ENCODE results near the gene KEL.

Gene KEL

DNA sequence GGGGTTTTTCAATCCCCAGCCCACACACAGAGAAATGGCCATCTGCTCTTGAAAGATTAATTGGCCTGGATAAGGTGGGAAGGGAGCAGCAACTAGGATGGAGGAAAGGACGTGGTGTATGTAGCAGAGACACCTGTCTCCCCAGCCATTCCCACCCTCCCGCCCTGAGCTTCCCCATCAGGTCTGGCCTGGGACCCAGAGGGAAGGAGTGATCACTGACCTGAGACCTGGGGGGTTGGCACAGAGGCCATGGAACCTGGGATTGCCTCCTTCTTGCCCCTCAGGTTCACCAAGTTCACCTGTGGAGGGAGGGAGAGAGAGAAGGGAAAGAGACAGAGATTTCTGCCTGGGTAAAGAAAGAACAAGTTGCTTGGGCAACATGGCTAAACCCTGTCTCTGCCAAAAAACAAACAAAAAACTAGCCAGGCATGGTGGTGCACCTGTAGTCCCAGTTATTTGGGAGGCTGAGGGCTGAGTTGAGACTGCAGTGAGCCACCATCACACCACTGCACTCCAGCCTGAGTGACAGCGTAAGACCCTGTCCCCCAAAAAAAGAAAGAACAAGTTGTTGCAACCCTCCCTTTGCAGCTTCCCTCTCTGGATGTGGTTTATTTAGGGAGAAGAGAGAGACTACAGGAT, 65.3 kb downstream of the KEL start:
- no peak for DNase-seq

DNA sequence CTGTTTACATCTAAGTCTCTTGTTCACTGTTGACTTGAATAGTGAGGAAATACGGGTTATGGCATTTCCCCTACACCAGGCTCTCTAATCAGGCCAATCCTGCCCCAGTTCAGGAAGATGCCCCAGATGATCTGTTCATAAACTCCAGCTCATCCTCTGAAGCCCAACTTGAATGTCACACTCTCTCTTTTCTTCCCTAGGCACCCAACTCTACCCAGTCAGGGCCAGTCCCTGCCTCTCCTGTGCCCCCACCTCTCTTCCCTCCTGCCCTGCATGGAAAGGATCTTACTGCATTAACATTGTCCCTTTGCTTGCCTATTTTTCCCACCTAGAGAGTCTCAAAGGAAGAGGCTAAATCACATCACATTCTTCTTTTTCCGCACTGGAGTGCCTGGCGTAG, 66.0 kb downstream of the KEL start:
- no peak for DNase-seq

DNA sequence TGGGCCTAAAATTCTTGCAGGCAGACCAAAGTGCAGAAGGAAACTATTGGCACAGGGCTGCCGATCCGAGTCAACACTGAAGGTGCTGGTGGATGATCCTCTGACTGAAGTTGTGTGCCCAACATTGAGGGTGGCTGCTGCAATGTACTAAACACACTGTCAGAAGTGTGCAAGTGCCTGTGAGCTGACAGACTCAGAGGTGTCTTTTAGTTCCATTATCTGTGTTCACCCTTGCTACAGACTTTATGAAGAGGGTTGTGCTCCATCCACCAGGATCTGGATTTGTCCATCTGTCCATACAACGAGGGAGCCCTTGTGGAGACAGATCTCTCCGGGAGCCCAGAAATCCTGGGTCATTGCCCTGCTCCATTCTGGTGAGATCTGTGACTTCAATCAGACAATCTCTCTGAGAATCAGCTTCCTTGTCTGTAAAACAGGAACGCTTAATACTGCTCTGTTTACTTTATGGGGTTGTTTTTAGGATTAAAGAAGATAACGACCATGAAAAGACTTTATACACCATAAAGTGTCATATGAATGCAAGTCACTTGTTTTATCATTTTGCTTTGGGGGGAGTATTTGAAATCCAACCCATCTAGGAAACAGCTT, 67.1 kb downstream of the KEL start:
- no peak for DNase-seq

DNA sequence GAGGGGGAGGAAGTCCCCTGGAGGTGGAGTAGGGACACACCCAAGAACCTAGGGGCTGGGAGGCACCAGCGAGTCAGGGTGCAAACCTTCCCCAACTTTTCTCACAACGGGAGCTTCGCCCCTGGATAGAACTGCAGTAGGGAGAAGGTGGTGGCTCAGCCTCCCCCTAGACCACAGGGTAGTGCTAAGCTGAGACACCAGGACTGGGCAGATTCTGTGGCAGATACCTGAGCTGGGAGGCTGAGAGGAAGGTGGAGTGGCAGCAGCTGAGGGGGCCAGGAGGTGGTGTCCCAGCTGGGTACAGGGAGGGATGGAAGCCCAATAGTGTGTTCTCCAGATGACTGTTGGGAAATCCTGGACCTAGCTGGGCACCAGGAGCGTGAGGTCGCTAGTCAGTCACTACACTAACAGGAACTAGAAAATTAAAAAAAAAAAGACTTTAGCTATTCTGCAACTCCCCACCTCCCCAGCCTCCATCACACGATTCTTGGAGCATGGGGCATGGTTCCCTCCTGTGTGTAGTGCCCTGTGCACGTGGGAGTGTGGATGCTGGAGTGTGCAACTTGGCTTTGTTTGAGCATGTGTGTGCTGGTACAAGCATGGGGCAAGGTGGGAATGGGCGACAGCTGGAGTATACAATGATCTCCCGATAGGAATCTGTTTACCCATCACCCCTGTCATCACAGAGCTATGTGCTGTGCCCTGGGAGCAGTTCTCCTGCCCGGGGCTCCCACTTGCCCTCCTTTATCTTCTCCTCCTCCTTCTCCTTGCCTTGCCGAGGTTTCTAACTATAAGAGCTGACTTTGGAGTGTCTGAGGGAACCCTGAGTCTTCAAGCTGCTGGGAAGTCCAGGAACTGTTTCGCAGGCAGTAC, 67.8 kb downstream of the KEL start:
- no peak for DNase-seq

DNA sequence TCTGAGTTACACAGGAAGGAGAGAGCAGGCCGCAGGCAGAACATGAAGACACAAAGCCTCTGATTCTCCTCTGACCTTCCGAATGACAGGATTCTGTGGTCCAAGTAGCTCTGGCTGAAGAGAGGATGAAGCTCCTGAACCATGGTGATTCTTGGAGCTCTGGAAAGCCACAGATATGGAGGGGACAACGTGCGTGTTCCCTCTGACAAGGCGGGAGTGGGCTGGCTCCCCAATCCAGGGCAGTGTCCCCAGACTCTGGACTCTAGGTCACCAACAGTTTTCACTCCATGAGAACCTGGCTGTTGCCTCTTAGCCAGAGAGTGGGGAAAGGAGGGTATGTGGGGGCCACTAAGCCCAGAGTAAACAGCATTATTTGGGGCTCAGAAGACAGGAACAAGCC, 69.2 kb downstream of the KEL start:
- no peak for DNase-seq

DNA sequence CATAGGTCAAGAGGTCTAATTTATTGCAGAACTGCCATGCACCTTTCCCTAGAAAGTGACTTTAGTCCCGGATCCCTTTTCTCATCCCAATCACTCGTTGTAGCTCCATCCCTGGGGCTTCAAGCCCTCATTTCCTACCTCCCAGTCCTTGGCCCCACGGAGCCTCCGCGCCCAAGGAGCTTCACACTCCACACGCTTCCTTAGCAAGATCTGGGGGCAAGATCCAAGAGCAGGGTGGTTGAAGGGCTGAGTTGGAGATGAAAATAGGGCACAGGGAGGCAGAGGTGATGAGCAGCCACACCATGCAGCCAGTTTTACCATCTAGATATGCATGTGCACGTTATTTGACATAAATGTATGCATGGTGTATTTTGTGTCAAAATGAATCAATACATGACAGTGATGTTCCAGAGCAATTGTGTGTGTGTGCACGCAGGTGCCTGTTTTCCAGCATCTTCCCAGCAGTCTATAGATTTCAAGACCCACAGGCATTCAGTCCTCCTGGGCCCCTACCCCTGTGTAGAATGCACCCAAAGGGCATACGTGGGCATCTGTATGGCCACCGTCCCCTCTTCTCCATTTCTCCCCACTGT, 70.6 kb downstream of the KEL start:
- DNase-seq, result no peak
